H1 (cell line): ENCODE data around the gene PCDH9. TPM values are rescaled to one million over a fixed set of nuclear protein-coding genes. Genes with fewer than 3 reads are reported as not detected.

Experiments used
- CTCF ChIA-PET: fragments of 300-600 bp; sonication (Branson Sonifier 250); formaldehyde crosslinking; loops from one replicate; lab custom pipeline; 2021; ENCODE audit not compliant: partially characterized antibody; lab: Charles Lee
- POLR2A ChIA-PET: fragments of 300-600 bp; sonication (Branson Sonifier 250); formaldehyde crosslinking; loops from one replicate; lab custom pipeline; 2021; ENCODE audit warnings: inconsistent platforms; ENCODE audit not compliant: partially characterized antibody; lab: Charles Lee
- DNase-seq, 2 experiments: peaks; one replicate each; pipeline versions ENCODE4 v3.0.0 to v3.0.0-alpha.2; 2010 to 2022; ENCODE audit warnings: low spot score in 2 of 2, low read depth in 1 of 2, mixed read lengths in 1 of 2
- FAIRE-seq: peaks from 2 replicates; lab custom pipeline; 2011; peaks lifted over from hg19 to GRCh38; lab: Jason Lieb, UNC
- H2AFZ ChIP-seq: 2 replicates; pipeline ENCODE4 v1.8.1; 2012; ENCODE audit warnings: low read length, inconsistent platforms
- H2AK5ac ChIP-seq: 2 replicates; pipeline ENCODE4 v1.6.1; 2013; ENCODE audit warnings: low read depth, low read length
- H2BK120ac ChIP-seq: replicated peaks from 2 replicates; pipeline ENCODE3; 2013; ENCODE audit warnings: low read depth, low read length, inconsistent platforms
- H2BK12ac ChIP-seq: 2 replicates; pipeline ENCODE4 v1.6.1; 2013; ENCODE audit warnings: low read depth, low read length
- H2BK15ac ChIP-seq: 2 replicates; pipeline ENCODE4 v1.6.1; 2013; ENCODE audit warnings: low read length
- H2BK20ac ChIP-seq: 2 replicates; pipeline ENCODE4 v1.6.1; 2013; ENCODE audit warnings: low read length
- H2BK5ac ChIP-seq: 2 replicates; pipeline ENCODE4 v1.6.1; 2013; ENCODE audit warnings: low read depth, low read length
- H3K14ac ChIP-seq: 2 replicates; pipeline ENCODE4 v1.6.1; 2013; ENCODE audit warnings: inconsistent platforms; ENCODE audit not compliant: insufficient read length
- H3K18ac ChIP-seq: 2 replicates; pipeline ENCODE4 v1.6.1; 2013; ENCODE audit warnings: low read length; ENCODE audit errors: extremely low read depth
- H3K23ac ChIP-seq: 2 replicates; pipeline ENCODE4 v1.6.1; 2013; ENCODE audit warnings: inconsistent platforms; ENCODE audit not compliant: insufficient read length
- H3K23me2 ChIP-seq: 2 replicates; pipeline ENCODE4 v1.6.1; 2013; ENCODE audit warnings: low read depth, low read length
- H3K27ac ChIP-seq: 2 replicates; pipeline ENCODE4 v1.6.1; 2011; ENCODE audit warnings: low read depth, low read length, inconsistent platforms
- H3K27me3 ChIP-seq, 4 experiments: replicated peaks in 1 of 4; 1 replicate in 1 of 4; 2 replicates in 3 of 4; pipeline versions ENCODE4 v1.6.1 to v1.8.1; 2011 to 2013; ENCODE audit warnings: low read length in 3 of 4, mild to moderate bottlenecking in 3 of 4, inconsistent platforms in 2 of 4, mixed read lengths in 2 of 4, moderate library complexity in 1 of 4; ENCODE audit not compliant: control insufficient read depth in 3 of 4, insufficient read depth in 3 of 4; ENCODE audit errors: extremely low read depth in 1 of 4
- H3K36me3 ChIP-seq, 4 experiments: 2 replicates each; pipeline versions ENCODE4 v1.6.1 to v1.8.1; 2011 to 2013; ENCODE audit warnings: mild to moderate bottlenecking in 4 of 4, low read length in 3 of 4, moderate library complexity in 2 of 4, control low read depth in 1 of 4, inconsistent platforms in 1 of 4; ENCODE audit not compliant: insufficient read depth in 4 of 4, control insufficient read depth in 2 of 4
- H3K4ac ChIP-seq: replicated peaks from 2 replicates; pipeline ENCODE3; 2013; ENCODE audit warnings: low read length, low read depth, mixed read lengths, inconsistent platforms; ENCODE audit not compliant: insufficient read length
- H3K4me1 ChIP-seq, 4 experiments: replicated peaks in 1 of 4; 1 replicate in 1 of 4; 2 replicates in 3 of 4; pipeline versions ENCODE4 v1.6.1 to v1.8.1; 2011 to 2013; ENCODE audit warnings: low read length in 3 of 4, inconsistent platforms in 2 of 4, mixed read lengths in 1 of 4; ENCODE audit not compliant: insufficient read depth in 4 of 4, control insufficient read depth in 3 of 4
- H3K4me2 ChIP-seq, 2 experiments: 2 replicates each; pipeline versions ENCODE4 v1.6.1 to v1.8.1; 2011 to 2013; ENCODE audit warnings: low read depth in 2 of 2, low read length in 2 of 2, control low read depth in 1 of 2, inconsistent platforms in 1 of 2, mild to moderate bottlenecking in 1 of 2; ENCODE audit not compliant: insufficient read depth in 1 of 2
- H3K4me3 ChIP-seq, 4 experiments: fragments of 200-600, 300-600 bp in 1 of 4; sonication (generic), shearing (Covaris generic), sonication (Bioruptor Twin) in 1 of 4; 2 replicates each; pipeline versions ENCODE4 v1.5.1 to v1.8.1; 2011 to 2016; ENCODE audit warnings: low read length in 4 of 4, low read depth in 3 of 4, control low read depth in 2 of 4, inconsistent platforms in 2 of 4, mild to moderate bottlenecking in 2 of 4, mixed read lengths in 1 of 4, moderate library complexity in 1 of 4; ENCODE audit not compliant: insufficient read depth in 2 of 4; ENCODE audit errors: extremely low read depth in 1 of 4
- H3K56ac ChIP-seq: replicated peaks from 2 replicates; pipeline ENCODE3; 2013; ENCODE audit warnings: low read depth, mild to moderate bottlenecking, mixed read lengths, low read length, inconsistent platforms; ENCODE audit not compliant: insufficient read length
- H3K79me1 ChIP-seq: 2 replicates; pipeline ENCODE4 v1.6.1; 2013; ENCODE audit warnings: low read depth, low read length, control low read depth
- H3K79me2 ChIP-seq, 2 experiments: 2 replicates each; pipeline versions ENCODE4 v1.6.1 to v1.8.1; 2012 to 2013; ENCODE audit warnings: low read length in 2 of 2, mild to moderate bottlenecking in 2 of 2, inconsistent platforms in 1 of 2; ENCODE audit not compliant: insufficient read depth in 2 of 2, control insufficient read depth in 1 of 2
- H3K9ac ChIP-seq, 4 experiments: replicated peaks in 1 of 4; 1 replicate in 1 of 4; 2 replicates in 3 of 4; pipeline versions ENCODE4 v1.6.1 to v1.8.1; 2011 to 2013; ENCODE audit warnings: low read depth in 3 of 4, low read length in 3 of 4, control low read depth in 2 of 4, mild to moderate bottlenecking in 2 of 4, moderate library complexity in 2 of 4, inconsistent platforms in 1 of 4; ENCODE audit errors: extremely low read depth in 1 of 4
- H3K9me3 ChIP-seq, 2 experiments: 2 replicates each; pipeline versions ENCODE4 v1.6.1 to v1.8.1; 2012 to 2013; ENCODE audit warnings: mild to moderate bottlenecking in 2 of 2, moderate library complexity in 2 of 2, control low read depth in 1 of 2, inconsistent platforms in 1 of 2, low read depth in 1 of 2, low read length in 1 of 2, mixed read lengths in 1 of 2; ENCODE audit not compliant: insufficient read depth in 2 of 2
- H4K20me1 ChIP-seq, 2 experiments: replicated peaks in 1 of 2; 2 replicates each; pipeline versions ENCODE3 to v1.8.1; 2011 to 2013; ENCODE audit warnings: inconsistent platforms in 2 of 2, low read length in 2 of 2, mild to moderate bottlenecking in 1 of 2; ENCODE audit not compliant: insufficient read depth in 2 of 2, control insufficient read depth in 1 of 2
- H4K5ac ChIP-seq: 2 replicates; pipeline ENCODE4 v1.6.1; 2013; ENCODE audit warnings: low read length, low read depth, mixed read lengths, inconsistent platforms; ENCODE audit not compliant: insufficient read length
- H4K8ac ChIP-seq: 2 replicates; pipeline ENCODE4 v1.8.0; 2013; ENCODE audit warnings: mild to moderate bottlenecking, moderate library complexity, low read length, inconsistent platforms; ENCODE audit not compliant: insufficient read depth; ENCODE audit errors: extremely low read depth
- H4K91ac ChIP-seq: replicated peaks from 2 replicates; pipeline ENCODE3; 2013; ENCODE audit warnings: low read length, mixed read lengths, inconsistent platforms; ENCODE audit not compliant: insufficient read length
- ATF2 ChIP-seq: IDR thresholded peaks from 2 replicates; pipeline ENCODE4 v1.6.1; 2012; ENCODE audit warnings: low read length, inconsistent platforms
- BACH1 ChIP-seq: IDR thresholded peaks from 2 replicates; pipeline ENCODE4 v1.6.1; 2012; ENCODE audit warnings: low read length, improper control_type of control experiment
- CBX8 ChIP-seq: fragments of 300-800, 300-1000 bp; sonication (generic); IDR thresholded peaks from 2 replicates; pipeline ENCODE4 v1.7.1; 2016; ENCODE audit warnings: low read depth, low read length, borderline replicate concordance
- CEBPB ChIP-seq: IDR thresholded peaks from 2 replicates; pipeline ENCODE4 v1.6.1; 2012; ENCODE audit warnings: low read depth, low read length
- CTBP2 ChIP-seq: IDR thresholded peaks from 2 replicates; pipeline ENCODE4 v1.7.0; 2011; ENCODE audit warnings: borderline replicate concordance, mild to moderate bottlenecking, moderate library complexity, mixed read lengths, low read length; ENCODE audit not compliant: insufficient read depth, insufficient read length
- EP300 ChIP-seq, 2 experiments: IDR thresholded peaks; 1 replicate in 1 of 2; 2 replicates in 1 of 2; pipeline ENCODE4 v1.6.1; 2011 to 2012; ENCODE audit warnings: low read depth in 2 of 2, low read length in 2 of 2, mild to moderate bottlenecking in 2 of 2, borderline replicate concordance in 1 of 2, inconsistent platforms in 1 of 2, moderate library complexity in 1 of 2
- KDM4A ChIP-seq: IDR thresholded peaks from one replicate; pipeline ENCODE4 v1.7.1; 2012; ENCODE audit warnings: low read depth, mild to moderate bottlenecking, moderate library complexity, low read length, inconsistent platforms; ENCODE audit not compliant: severe bottlenecking
- RFX5 ChIP-seq: IDR thresholded peaks from 2 replicates; pipeline ENCODE4 v1.6.1; 2011; ENCODE audit warnings: low read depth, low read length, improper control_type of control experiment, borderline replicate concordance
- SIRT6 ChIP-seq: IDR thresholded peaks from one replicate; pipeline ENCODE4 v1.7.1; 2012; ENCODE audit warnings: low read length, inconsistent platforms
- WGBS, 2 experiments: shearing (Covaris generic) in 1 of 2; methylation state at CpG; one replicate each; pipeline versions ENCODE4 v1.1.6 to v1.1.7; 2013 to 2015; ENCODE audit warnings: low lambda C conversion rate in 2 of 2, mixed read lengths in 2 of 2, inconsistent platforms in 1 of 2, low coverage in 1 of 2, missing lambda C conversion rate in 1 of 2; ENCODE audit not compliant: insufficient replicate concordance in 2 of 2, insufficient coverage in 1 of 2, insufficient read length in 1 of 2; ENCODE audit errors: extremely low coverage in 1 of 2, missing lambda C conversion rate in 1 of 2; 5-methylcytosine and 5-hydroxymethylcytosine counted together
- polyA plus RNA-seq, 7 experiments: library from polyadenylated mRNA; depleted of rRNA in 3 of 7; stranded (reverse) in 5 of 7; unstranded in 2 of 7; fragments of >200 nt in 5 of 7; fragments of 200-250 nt in 2 of 7; gene quantifications; 1 replicate in 5 of 7; 2 replicates in 1 of 7; 4 replicates in 1 of 7; pipeline versions ENCODE4 v1.2.1 to v1.2.3, GENCODE V29; 2011 to 2013; ENCODE audit warnings: missing spikeins in 2 of 7, mixed read lengths in 2 of 7
- total RNA-seq: library from RNA; stranded (reverse); fragmentation: NEBNext Ultra II Directional; extraction: Animal tissue kit (Norgen Biotek cat#: 25700); gene quantifications from 2 replicates; pipeline ENCODE4 v1.2.1, GENCODE V29; 2021
- TF ChIP-seq, protein P1 (sequence below), 3 experiments: IDR thresholded peaks; 1 replicate in 2 of 3; 2 replicates in 1 of 3; pipeline versions ENCODE4 v1.5.1 to v1.6.1; 2011; ENCODE audit warnings: low read length in 3 of 3, mild to moderate bottlenecking in 3 of 3, inconsistent platforms in 2 of 3, low read depth in 1 of 3, moderate library complexity in 1 of 3; ENCODE audit not compliant: insufficient read depth in 1 of 3; ENCODE audit errors: control extremely low read depth in 1 of 3

The PCDH9 gene
- total and polyA plus RNA-seq, 2 of the 8 experiments (the other 6 are each of a cell fraction or from before 2014, with no cell fraction given), result 0.12 to 0.60 TPM

DNA sequence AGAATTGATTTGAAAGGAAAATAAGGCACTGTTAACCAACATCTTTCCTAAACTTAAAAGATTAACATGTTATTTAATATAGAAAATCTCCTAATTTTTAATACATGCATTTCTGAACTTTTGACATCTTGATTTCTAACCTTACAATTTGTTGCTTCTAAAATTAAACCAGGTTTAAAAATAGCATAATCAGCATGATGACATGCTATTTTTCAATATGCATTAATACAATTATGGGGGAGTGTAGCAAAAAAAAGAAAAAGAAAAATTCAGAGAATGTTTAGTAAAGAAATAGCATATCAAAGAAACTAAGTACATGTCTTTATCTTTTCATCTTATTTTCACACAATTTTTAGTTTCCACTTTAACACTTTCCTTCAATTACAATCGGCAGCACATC, 98.7 kb downstream of the PCDH9 start:
- Histone ChIP-seq H3K9me3 (no peaks in the 10 kb centered on the region), H3K4ac (no peak overlapping the region), H3K56ac (no peak overlapping the region), H2AK5ac (no peak overlapping the region), H3K23me2 (no peaks in the 10 kb centered on the region), H3K36me3 (no peaks in the 10 kb centered on the region), H3K27ac (no peak overlapping the region), H2BK5ac (no peak overlapping the region), H4K91ac (no peak overlapping the region), H3K14ac (no peak overlapping the region), H3K4me1 (peaks cover 0 to 7% (median 2%) of the 10 kb centered on the region in 4 experiments; a peak in 2 of 7 replicates), H2BK12ac (no peak overlapping the region), H2BK20ac (no peak overlapping the region), H2AFZ (no peak overlapping the region), H4K5ac (no peak overlapping the region), H3K18ac (no peak overlapping the region), H4K20me1 (no peaks in the 10 kb centered on the region), H2BK15ac (no peak overlapping the region), H3K27me3 (no peaks in the 10 kb centered on the region), H4K8ac (no peak overlapping the region), H2BK120ac (no peak overlapping the region), H3K4me2 (no peak overlapping the region), H3K79me2 (no peaks in the 10 kb centered on the region), H3K79me1 (no peaks in the 10 kb centered on the region), H3K4me3 (no peak overlapping the region), H3K9ac (no peak overlapping the region), H3K23ac (no peak overlapping the region)
- CTCF ChIA-PET, result no interaction called here
- no peak for FAIRE-seq
- POLR2A ChIA-PET, result no interaction called here
- DNase-seq, result no peak
- WGBS, 2 experiments, result 91% methylated on average over 1 of the region's 1 CpG; no CpG with 5 or more reads in 1 of the 2 experiments
- TF ChIP-seq CEBPB (no peak), EP300 (IDR thresholded peaks at IDR 0.05; ENCODE audit: borderline replicate concordance in 1 of 2, low read depth in 2 of 2, low read length in 2 of 2) (no peak), CTBP2 (no peak), SIRT6 (no peak), CBX8 (no peak), BACH1 (no peak), RFX5 (no peak), ATF2 (no peak), KDM4A (no peak)
- TF ChIP-seq, protein P1, sequence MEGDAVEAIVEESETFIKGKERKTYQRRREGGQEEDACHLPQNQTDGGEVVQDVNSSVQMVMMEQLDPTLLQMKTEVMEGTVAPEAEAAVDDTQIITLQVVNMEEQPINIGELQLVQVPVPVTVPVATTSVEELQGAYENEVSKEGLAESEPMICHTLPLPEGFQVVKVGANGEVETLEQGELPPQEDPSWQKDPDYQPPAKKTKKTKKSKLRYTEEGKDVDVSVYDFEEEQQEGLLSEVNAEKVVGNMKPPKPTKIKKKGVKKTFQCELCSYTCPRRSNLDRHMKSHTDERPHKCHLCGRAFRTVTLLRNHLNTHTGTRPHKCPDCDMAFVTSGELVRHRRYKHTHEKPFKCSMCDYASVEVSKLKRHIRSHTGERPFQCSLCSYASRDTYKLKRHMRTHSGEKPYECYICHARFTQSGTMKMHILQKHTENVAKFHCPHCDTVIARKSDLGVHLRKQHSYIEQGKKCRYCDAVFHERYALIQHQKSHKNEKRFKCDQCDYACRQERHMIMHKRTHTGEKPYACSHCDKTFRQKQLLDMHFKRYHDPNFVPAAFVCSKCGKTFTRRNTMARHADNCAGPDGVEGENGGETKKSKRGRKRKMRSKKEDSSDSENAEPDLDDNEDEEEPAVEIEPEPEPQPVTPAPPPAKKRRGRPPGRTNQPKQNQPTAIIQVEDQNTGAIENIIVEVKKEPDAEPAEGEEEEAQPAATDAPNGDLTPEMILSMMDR (IDR thresholded peaks at IDR 0.05; ENCODE audit: control extremely low read depth in 1 of 3, insufficient read depth in 1 of 3, low read depth in 1 of 3, low read length in 3 of 3), result no peak
